Kidney glomerular epithelial cell (primary cell): ENCODE data around the gene WDFY3.
A peak's percentile ranks its signal among the peaks of the same experiment; 100 is the strongest.
"Not testable (repeated sequence)": the region's sequence is repeated elsewhere in the genome, so short reads cannot be mapped to it uniquely, and the experiment has no call there.

Source experiments
- DNase-seq: peaks from one replicate; lab custom pipeline; 2025; lab: John Stamatoyannopoulos, UW

Gene WDFY3

DNA sequence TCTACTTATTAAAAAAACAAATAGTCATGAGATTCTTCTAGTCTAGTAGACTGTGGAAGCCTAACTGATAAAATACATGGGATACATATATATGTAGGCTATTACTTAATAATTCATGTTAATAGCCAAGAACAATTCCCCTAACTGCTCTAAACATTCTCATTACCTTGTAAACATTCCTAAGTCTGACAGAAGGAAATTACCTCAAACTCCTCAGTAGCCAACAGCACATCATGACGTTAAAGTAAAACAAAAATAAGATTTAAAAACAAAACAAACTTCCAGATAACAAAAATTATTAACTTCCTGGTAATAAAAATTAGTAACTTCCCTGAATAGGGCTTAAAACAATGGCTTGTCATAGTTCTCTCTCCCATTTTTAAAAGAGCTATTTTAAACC is 109.2 kb downstream of the WDFY3 start:
- DNase-seq, result no peak

DNA sequence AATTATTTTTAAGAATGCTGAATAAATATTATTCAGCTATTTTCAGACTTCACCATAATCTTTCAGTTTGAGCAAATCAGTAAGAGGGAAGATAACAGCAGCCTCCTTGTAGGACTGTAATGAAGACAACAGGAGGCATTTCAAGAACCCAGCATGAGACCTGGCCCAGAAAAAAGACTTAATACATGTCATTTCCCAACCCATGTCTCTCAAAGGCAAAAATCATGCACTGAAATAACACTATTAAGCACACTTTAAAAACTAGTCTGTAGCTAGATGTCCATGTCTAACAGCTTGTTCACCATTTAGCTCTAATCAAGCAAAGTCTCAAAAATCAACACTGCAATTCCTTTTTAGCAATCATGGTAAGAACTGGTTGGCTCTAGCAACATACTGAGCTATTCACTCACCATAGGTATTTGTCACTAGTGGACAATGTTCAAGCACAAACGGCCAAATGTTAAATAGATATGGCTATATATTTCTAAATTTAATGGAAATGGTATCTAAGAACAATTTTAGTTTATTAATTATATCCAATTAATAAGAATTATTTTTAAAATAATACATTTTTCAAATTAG is 109.9 kb downstream of the WDFY3 start:
- DNase-seq, result no peak

DNA sequence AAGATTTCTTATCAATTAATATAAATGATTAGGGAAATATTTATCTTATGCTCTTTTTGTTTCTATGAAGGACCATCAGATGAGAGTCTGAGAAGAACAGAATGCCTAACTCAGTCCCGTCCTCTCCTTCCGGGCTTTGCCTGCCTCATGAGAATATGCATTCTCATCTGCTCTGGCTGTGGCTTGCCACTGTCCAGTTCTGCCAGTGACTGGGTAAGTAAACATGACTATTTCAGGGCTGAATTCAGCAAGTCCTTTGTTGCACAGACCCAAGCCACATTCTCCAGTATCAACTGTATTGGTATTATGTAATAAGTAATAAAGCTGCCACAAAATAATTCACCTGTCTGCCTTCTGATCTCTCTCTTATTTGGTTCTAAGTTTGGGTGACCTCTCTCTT is 110.7 kb downstream of the WDFY3 start:
- no peak for DNase-seq

DNA sequence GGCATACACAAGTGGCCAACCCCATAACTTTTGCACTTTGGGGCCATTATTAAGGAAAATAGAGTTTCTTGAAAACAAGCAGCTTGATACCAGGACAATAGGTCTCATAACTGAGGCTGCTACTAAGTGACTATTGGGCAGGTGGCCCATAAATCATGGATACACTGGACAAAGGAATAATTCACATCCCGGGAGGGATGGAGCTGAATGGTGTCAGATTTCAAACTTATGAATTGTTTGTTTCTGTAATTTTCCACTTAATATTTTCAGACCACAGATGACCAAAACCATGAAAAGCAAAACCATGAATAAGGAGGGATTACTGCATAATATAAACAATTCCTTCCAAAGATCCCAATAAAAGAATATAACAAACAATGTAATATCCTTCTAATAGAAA is 114.4 kb downstream of the WDFY3 start:
- no peak for DNase-seq

DNA sequence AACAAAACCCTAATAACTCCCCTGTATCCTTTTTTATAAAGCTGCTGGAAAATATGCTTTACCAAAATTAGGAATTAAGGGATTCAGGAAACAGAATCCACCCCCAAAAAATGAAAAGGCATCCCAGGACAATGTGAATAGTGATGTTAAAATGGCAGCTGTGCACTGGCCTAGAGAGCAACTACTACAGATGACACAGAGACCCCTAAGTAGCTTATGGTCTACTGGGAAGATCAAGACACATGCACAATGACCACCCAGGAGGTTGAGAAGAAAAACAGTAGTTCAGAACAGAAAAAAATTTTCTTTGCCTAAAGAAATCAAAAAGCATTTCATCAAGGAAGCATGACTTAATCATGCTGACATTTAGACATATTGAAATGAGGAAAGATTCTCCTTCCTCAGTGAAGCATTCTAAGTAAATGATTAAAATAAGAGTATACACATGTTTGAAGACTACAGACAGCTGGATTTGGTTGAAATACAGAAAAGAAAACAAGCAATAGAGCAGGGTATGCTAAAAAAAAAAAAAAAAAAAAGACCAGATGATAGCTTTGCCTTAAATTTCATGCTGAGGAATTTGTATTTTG is 117.3 kb downstream of the WDFY3 start:
- peak; percentile 24 for DNase-seq

DNA sequence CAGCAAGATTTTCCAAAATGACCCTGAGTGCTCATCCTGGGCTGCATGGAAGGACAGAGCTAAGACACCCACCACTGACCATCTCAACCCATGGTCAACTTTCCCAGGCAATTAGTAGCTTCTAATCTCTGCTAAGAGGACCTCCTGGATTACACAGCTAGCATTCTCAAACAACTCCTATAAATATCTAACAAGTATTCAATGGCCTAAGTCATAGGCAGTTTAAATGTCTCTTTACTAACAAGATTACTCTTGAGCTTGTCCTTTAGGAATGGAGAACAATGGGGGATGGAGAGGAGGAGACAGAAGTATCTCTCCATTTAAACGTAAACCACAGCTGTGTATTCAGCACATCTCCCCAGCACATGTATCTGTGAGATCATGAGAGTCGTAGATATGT is 118.1 kb downstream of the WDFY3 start:
- no peak for DNase-seq

DNA sequence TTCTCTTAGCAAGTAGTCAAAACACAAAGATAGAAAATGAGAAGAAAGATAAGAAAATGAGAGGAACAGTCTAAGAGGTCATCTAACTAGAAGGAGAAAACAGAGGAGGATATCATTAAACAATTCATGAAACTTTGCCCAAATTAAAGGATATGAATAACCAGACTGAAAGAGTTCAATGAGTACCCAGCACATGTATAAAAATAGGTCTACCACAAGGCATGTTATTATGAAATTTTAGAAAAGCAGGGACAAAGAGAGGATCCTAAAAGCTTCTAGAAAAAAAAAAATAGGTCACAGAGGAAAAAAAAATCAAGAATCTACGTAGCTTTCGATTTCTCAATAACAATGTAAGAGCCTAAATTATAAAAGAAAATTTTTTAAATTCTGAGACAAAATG is 118.5 kb downstream of the WDFY3 start:
- DNase-seq, result no peak

DNA sequence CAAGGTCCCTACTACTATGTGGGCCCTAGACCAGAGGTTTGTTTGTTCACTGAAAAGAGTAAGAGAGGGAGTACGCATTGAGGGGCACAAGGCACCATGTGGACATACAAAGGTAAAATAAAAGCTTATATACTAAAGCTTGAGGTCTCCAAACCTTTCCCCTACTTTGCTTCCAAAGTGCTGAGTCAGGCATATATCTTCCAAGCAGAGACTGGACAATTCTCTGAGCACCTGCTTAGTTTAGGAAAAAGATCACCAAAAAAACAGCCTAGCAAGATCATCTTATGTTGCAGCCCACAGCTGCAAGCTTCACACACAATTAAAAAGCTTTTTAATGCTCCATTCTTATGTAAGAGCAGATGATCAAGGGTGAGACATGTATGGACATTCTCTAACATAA is 119.5 kb downstream of the WDFY3 start:
- no peak for DNase-seq

DNA sequence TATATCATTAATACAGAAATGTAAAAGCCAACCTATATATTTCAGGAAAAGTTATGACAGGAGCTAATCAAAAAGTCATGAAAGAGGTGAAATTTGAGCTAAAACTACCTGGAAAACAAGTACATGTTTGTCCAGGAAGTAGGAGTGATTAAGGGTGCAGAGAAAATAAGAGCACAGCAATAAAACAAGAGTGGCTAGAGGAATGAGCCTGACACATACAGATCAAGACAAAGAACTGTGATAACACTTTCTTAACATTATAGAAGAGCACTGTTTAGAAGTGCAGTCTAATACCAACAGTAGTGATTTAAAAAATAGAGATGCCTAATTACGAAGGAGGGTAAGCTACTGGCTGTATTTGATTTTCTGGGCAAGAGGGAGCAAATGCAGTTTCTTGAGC is 125.1 kb downstream of the WDFY3 start:
- no peak for DNase-seq

DNA sequence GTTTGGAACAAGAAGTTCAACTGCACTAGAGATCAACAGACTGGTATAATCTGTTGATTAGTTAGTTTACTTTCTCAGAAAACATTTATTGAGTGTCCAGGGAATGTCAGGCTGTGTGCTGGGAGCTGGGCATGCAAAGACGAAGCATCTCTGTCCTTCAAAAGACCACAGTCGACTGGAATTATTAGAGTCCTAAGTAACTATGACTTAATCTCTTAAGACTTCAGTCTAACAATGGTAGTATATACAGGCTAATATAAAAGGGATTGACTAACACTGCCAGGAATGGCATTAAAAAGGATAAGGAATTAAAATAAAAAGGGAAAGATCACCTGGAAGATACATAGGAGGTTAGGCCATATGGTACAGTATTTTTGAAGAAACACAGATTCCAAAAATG is 128.7 kb downstream of the WDFY3 start:
- no peak for DNase-seq

DNA sequence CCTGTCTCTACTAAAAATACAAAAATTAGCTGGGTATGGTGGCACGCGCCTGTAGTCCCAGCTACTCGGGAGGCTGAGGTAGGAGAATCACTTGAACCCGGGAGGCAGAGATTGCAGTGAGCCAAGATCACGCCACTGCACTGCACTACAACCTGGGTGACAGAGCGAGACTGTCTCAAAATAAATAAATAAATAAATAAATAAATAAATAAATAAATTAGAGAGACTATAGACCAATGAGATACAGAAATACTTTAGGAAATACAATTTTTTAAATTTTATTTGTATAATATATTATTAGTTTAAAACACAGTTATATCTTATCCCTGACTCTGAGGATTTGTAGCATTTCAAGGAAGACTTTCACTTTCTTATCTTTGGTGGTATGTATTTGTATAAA is 136.9 kb downstream of the WDFY3 start:
- DNase-seq, result not testable (repeated sequence)

DNA sequence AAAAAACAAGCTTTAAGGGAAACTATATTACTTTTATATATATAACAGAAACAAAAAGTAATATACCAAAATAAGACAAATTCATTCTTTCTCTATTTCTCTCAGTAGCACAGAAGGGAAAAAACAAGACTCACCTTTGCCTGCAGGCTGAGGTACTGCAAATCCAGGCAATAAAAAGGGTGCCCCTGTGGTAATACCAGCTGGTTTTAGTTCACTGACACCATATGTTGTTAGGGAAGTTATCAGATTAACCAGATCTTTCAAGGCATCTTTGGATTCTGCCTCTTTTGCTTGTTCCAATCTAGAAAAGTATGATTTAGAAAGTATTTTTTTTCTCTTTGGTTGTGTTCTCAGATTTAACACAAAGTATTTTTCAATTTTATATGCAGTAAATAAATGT is 139.8 kb downstream of the WDFY3 start:
- DNase-seq, result no peak

DNA sequence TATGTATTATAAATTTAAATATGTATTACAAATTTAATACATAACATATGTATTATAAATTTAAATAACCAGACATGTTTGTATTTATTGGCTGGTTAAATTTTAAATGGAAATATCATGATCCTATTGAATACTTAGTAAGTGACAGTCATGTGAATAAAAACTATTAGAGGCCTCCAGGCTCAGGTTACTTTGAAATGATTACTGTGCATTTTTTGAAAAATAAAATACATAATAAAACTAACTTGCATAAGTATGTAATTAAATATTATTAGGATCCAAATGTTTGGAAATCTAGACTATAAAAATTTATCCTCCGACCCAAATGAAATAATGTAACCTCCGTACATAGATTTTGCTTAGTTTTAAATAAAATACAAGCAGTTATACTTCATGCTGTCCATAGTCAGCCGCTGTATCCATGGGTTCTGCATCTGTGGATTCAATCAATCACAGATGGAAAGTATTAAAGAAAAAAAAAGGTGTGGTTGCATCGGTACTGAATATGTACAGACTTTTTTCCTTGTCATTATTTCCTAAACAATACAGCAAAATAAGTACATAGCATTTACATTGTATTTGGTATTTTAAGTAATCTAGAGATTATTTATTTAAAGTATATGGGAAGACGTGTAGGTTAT is 140.7 kb downstream of the WDFY3 start:
- no peak for DNase-seq

DNA sequence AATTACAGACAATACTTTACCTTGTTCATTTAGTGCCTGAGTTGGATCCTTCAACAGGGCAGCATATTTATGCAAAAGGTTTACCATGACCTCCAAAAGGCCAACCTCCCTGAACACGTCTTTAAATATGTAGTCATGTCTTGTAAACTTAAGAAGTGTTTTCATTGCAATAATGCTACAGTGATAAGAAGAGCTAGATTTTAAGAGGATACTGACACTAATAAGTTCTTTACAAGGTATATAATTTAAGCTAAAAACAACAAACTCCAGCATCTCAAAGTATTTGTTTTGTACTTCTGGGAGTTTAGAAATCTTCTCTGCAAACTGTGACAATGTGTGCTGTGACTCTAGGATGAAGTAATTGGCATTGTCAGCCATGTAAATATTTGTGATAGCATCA is 145.4 kb downstream of the WDFY3 start:
- DNase-seq, result no peak

DNA sequence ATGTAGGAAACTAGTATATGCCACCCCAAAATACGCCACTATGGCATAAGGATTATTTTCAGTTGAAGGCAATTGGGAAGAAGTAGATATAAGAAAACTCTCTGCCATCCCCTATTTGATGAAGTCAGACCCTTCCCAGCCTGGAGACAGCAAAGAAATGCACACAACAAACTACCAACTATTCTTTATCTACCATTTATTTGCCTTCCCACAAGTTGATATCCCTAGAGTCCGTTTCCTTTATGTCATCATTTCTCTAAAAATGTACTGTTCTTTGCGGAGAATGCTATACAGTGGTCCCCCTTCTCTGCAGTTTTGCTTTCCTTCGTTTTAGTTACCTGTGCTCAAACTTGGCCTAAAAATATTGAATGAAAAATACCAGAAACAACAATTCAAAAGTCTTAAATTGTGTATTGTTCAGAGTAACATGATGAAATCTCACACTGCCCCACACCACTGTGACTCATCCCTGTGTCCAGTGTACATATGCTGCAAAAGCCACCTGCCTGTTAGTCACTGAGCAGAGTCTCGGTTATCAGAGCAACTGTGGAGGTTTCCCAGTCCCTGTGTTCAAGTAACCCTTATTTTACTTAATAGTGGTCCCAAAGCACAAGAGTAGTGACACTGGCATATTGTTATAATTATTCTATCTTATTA is 152.3 kb downstream of the WDFY3 start:
- DNase-seq, result peak; percentile 49

DNA sequence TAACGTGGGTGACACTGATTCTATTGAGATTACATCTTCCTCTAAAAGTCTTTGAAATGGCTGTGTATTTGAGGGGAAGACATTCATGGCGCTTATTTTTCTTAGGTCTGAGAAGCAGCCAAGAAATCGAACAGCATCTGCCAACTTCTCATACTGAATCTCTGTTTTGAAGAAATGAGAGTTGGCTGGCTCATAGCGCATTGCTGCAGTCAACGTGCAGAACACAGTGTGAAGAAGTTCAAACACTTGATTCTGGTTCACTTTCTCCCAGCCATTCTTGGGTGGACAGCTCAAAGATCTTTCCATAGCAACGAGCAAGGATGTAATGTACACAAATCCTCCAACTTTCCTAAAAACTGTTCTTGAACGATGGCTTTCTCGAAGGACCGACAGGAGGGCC is 156.5 kb downstream of the WDFY3 start:
- no peak for DNase-seq

DNA sequence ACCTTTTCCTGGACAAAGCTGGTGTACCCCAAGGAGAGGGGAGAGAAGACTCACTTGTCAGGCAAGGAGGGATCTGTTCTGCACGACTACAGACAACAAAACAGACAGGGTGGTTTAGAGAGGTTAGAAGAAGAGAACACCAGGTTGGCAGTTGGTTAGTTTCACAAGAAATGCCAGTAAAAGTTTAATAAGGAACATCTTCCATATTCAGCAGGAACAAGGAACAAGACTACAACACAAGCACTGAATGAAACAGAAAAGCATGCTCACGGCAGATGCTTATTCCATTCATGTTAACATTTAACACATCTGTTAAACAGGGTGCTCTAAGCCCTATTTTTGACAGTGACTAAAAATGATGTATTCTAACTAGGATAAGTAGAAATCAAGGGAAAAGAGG is 158.2 kb downstream of the WDFY3 start:
- no peak for DNase-seq

DNA sequence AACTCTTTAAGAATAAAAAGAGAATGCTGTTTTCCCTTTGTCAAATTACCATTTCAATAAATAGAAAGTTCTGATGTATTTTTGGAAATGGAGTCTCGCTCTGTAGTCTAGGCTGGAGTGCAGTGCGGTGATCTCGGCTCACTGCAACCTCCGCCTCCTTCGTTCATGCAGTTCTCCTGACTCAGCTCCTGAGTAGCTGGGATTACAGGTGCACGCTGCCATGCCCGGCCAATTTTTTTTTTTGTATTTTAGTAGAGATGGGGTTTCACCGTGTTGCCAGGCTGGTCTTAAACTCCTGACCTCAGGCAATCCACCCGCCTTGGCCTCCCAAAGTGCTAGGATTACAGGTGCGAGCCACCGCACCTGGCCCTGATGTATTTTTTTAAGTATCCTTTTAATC is 159.9 kb downstream of the WDFY3 start:
- DNase-seq, result not testable (repeated sequence)

DNA sequence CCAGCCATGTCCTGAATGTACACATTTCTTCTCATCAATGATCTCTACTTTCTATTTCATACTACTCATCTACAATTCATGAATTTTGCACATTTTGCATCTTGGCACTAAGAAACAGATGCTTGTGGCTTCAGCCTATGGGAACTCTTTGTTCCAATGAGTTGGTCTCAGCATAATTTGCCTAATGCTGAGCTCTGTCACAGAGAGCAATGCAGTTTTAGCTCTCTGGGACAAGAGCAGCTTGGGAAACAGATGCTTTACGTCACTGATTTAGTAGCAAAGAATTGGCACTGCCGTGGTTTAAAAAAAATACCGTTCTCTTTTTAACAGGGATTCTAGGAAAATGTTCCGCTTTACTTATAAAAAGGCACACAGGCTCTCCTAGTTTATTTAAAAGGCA is 162.4 kb downstream of the WDFY3 start:
- no peak for DNase-seq

DNA sequence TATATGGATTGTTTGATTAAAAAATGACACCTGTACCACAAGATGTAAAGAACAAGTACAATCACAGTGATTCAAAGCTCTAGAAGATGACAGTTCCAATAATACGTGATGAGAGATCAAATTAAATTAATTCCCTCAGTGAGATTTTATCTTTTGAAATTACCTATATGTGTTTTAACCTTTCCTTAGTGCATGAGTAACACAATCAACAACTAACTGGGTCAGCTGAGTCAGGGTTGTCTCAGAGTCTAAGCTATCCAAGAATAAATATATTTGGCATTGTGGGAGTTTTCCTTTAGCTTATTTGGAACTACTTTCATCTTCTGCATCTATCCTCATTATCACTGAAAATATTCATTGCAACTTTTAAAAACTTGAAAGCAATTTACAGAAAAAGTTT is 162.8 kb downstream of the WDFY3 start:
- no peak for DNase-seq

DNA sequence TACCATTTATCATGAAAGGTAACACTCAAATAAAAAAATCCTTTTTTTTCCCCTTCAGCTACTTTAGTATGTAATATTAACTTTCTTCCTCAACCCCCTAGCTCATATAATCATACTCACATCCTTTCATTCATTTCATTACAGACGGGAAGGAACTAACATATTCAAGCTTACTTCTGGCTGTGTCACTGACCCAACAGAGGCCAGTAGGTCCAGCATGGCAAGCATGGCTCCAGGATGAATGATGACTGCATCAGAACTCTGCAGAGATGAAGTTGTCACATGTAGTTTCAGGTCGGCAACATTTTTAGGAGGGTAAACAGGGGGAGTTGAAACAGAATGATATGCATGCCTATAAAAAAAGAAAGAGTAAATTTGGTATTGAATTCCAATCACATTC is 163.4 kb downstream of the WDFY3 start:
- DNase-seq, result no peak

DNA sequence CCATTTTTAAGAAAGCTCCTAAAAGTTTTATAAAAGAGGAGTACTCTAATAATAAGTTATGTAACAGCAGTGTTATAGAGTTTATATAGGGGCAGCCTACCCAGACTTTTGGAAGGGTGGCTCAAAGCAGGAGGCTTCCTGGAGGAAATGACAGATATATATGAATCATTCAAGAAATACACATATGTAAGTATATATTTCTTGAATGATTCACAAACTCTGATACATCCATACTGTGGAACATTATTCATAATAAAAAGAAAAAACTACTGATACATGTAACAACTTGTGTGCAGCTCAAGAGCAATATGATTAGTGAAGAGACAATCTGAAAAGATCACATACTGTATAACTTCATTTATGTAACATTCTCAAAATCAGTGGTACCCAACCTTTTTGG is 166.2 kb downstream of the WDFY3 start:
- no peak for DNase-seq

DNA sequence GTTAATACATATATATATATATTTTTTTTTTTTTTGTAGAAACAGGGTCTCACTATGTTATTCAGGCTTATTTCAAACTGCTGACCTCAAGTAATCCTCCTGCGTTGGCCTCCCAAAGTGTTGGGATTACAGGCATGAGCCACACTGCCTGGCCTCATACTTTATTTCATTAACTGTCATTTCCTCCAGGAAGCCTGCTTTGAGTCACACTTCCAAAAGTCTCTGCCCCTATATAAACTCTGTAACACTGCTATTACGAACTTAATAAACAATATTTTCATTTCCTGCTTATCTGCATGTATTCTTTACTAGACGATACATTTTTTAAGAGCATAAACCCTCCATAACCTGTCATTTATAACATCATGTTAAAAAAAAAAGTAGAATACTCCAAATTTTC is 167.2 kb downstream of the WDFY3 start:
- DNase-seq, result no peak

DNA sequence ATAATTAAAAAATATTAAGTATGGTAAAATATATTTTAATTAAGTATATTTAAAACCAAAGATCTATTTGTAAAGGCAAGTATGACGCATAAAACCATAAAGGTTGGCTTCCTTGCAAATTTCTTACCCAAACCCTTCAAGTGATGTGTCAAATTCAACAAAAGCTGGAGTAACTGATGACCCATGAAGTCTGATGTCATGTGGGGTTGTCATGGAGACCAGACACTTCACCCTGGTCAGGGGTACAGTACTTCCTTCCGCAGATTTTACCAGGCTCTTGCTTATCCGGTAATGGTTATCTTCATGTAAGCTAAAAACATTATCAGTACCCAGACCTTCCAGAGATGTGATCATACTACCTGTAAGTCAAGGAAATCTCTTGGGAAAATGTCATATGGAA is 170.1 kb downstream of the WDFY3 start:
- DNase-seq, result peak; percentile 14
